HK-2 (cell line): ENCODE data around the gene DCTPP1.

ENCODE experiments used
- DNase-seq: peaks from one replicate; pipeline ENCODE4 v3.0.0-alpha.2; 2018; ENCODE audit not compliant: unreplicated experiment

Gene DCTPP1

DNA sequence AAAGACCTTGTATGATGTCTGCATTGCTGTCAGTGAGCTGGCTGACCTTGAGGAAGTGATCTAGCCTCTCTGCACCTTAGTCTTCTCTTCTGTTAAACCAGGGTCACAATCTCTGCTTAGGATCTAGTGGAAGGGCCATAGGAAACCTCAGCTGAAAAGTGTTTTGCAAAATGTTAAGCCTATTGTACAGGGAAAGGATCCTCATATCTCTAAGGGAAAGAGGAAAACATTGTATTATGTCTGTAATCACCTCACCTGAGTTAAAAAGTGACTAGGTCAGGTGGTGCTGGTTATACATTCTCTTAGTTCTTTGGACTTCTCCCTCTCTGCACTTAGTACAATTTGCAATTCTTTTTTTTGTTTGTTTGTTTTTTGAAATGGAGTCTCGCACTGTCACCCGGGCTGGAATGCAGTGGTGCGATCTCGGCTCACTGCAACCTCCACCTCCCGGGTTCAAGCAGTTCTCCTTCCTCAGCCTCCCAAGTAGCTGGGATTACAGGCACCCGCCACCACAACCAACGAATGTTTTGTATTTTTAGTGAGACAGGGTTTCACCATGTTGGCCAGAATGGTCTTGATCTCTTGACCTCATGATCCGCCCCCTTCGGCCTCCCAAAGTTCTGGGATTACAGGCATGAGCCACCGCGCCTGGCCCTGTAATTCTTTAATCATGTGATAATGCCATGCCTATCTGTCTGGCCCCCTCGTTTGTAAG is 17.8 kb upstream of the DCTPP1 start:
- DNase-seq = no peak

DNA sequence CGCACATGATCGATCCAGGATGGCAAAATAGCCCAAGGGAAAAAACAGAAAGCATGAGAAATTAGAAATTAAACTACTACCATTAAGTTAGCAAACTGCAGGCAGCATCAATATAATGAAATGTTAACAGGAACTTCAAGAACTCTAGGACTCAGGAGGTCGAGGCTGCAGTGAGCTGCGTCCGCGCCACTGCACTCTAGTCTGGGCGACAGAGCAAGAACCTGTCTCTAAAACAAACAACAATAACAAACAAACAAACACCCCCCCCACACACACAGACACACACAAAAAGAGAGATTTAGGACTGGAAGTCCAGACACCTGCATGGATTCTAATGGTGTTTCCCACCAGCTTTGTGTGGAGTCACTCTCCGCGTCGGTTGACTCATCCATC is 16.4 kb upstream of the DCTPP1 start:
- no peak for DNase-seq

DNA sequence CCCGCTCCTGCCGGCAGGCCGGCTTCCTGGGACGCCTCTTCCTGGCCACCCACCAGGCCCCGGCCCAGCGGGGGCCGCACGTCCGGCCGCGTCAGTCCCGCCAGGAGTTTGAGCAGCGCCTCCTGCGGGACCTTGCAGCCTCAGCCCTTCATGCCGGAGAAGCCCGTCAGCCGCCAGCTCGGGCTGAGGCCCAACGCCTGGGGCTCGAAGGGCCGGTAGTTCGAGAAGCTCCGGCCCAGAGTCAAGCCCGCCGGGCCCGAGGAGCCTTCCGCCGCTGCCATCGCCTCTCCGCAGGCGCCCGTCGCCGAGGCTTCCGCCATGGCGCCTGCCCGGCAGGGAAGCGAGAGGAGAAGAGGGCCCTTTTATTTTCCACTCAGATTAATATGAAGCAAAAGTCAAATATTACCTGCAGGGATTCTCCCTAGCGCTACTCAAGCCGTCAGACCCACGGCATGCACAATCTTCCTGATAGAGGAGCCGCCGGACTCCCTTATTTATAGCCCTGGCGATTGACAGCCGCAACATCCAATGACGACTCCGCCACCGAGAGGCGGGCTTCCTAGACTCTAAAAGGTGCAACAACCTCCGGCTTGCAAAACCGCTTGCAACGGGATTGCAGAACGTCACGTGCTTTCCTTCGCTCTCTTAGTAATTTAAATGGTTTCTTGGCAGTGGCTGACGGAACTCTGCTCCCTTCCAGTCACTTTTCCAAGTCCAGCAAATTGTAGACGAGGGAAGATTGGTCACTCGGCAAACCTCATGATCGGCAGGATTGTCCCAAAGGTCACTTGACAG is 15.8 kb upstream of the DCTPP1 start, which contains the start of gene SEPHS2:
Gene SEPHS2, minus strand, starts transcription at position 467 of the 795 bp plus-strand sequence. Its CDS starts 147 bp downstream, at position 320.
- DNase-seq = peak; percentile 93

DNA sequence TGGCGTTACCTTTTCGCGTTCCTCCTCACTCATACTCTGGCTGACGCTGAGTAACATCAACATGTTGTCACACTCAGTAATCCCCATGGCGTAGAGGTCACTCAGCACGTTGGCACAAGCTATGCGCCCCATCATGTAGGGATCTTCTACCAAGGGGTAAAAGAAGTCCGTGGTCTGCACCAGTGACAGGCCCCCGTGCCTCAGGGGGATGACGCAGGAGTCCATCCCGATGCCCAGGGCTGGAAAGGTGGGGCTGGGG is 15.2 kb upstream of the DCTPP1 start:
- DNase-seq = no peak

DNA sequence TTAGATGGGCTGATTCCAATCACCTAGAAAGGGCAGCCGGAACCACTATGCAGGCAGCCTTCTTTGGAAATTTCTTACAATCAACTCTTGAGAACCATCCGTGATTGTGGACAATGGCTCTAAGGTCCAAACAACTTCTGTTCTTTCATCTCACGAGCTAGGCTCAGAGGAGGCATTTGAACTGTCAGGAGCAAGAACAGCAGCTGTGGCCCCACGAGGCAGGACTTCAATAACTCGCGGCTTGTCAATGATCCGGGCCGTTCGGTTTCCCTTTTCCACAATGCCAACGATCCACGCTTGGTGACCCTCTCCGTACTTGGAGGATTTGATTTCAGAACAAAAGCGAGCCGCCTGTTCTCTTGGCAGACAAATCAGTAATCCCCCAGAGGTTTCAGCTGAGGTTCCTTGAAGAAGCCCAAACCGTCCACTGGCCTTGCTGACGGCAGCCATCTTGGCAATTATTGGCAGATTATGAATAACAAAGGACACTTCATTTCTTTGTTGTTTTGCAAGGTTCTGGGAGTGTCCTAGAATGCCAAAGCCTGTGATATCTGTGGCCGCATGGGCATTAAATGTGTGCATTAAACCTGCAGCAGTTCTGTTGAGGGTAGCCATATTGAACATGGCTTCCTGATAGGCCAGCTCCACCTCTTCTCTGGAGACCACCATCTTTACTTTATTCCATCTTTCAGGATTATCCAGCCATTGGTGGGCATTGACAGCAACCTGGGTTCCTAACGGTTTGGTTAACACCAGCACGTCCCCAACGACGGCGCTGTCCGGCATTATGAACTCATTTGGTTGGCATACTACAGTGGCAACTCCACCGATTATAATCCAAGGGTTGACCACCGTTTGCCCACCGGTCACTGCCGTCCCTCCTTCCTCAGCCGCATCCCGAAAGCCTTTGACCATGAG is 14.7 kb upstream of the DCTPP1 start:
- no peak for DNase-seq

DNA sequence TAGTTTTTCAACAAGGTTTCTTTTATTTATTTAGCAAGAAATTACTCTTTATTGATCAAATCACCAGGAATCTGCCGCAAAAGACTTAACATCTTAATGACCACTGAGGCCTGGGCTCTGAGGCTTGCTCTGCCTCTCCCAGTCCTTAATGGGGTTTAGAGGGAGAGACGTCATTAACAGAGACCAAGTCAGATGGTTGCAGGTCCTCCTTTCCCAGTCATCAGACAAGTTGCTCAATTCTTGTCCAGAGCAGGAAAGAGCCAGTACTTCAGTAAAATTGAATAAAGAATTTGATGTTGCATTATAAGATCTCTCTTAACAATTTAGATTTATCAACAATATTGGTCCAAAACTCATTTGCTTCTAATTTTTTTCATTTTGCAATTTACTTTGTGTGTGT is 13.8 kb upstream of the DCTPP1 start:
- DNase-seq = no peak

DNA sequence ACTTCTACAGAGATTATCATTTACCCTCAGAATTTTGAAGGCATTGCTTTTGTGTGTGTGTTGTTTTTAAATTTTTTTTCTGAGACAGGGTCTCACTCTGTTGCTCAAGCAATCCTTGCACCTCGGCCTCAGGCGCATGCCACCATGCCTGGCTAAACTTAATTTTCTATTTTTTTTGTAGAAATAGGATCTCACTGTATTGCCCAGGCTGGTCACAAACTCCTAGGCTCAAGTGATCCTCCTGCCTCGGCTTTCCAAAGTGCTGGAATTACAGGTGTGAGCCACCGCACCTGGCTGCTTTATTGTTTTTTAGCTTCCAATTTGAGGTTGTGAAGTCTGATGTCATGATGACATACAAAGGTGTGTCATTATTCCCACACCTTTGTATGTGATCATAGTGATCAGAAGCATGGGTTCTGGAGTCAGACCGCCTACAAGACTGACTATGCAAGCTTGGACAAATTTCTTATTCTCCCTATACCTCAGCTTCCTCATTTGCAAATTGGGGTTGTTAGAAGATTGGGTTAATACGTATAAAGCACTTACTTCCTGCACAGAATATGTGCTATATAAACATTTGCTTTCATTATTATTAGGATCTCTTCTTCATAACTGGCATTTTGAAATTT is 10.0 kb upstream of the DCTPP1 start:
- no peak for DNase-seq

DNA sequence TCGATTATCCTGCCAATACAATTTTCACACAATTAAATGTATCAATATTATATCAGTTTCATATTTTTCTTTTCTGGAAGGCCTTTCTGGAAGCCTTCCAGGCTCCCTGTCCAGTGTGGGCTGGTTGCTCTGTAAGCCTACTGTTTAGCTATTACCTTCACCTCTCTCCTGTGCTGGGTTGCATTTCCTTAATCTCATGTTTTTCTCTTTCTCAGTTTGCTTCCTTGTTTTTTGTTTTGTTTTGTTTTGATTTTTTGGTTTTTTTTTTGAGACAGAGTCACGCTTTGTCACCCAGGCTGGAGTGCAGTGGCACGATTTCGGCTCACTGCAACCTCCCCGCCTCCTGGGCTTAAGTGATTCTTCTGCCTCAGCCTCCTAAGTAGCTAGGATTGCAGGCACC is 9.0 kb upstream of the DCTPP1 start:
- no peak for DNase-seq

DNA sequence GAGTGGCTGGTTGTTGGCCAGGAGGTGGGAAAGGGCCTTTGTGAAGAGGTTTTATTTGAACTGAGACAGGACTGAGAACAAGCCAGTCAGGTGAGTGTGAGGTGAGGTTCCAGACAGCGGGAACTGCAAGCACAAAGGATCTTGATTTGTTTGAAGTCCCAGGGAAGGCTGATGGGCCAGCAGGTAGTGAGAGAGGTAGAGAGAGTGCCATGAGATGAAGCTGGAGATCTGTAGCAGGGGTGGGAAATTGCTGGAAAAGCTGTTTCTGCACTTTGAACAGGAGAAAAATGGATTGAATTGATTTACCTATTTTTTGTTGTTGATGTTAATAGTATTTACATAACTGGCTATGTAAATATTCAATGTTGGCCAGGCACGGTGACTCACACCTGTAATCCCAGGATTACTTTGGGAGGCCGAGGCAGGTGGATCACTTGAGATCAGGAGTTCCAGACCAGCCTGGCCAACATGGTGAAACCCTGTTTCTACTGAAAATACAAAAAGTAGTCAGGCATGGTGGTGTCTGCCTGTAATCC is 7.7 kb upstream of the DCTPP1 start:
- no peak for DNase-seq

DNA sequence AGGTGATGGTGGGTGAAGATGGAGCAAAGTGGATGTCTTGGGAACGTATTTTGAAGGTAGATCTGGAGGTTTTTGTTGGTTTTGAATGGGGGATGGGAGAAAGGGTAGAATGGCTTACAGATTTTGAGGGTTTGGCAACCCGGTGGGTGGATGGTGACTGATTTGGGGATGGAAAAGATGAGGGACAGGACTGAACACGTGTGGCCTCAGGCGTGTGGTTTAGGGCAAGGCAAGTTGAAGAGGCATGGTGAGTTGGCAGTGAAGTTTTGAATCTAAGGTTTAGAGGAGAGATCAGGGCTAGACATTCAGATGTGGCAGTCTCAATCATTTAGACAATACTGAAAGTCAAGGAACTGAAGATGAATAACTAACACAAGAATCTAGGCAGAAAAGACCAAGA is 5.0 kb upstream of the DCTPP1 start:
- no peak for DNase-seq

DNA sequence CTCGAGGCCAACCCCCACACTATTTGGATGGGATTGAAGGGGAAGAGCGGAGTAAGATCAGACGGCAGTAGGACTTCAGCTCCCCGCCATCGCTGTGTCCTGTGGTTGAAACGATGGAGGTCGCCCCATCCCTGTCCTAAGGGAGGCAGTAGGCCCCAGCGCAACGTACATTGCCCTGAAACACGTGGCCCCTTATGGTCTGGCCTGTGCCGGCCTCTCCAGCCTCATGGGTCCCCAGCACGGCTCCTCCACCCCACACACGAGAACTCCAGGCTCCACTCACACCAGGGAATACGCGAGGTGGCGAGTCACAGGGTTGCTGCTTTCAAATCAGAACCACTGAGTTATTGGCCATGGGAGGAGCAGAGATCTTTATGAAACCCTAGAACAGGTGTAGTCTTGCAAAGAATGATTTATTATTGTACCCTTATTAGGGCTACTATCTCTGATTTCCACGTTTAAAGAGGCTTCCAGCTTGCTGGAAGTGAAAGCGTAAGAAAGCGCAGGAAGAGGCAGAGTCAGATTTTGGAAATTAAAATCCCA is 669 bp upstream of the DCTPP1 start:
- no peak for DNase-seq

DNA sequence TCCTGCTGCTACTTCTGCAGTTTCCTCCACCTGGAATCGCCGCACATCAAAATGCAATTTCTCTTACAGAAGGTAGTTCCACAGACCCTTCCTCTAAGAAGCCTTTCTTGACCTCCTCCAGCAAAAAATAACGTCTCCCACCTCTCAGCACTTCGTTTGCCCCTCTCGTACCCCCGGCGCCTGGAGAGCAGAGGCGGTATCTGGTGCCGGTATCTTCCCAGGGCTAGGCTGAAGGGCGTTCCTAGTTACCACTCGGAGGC is 482 bp downstream of the DCTPP1 start:
- DNase-seq = no peak

DNA sequence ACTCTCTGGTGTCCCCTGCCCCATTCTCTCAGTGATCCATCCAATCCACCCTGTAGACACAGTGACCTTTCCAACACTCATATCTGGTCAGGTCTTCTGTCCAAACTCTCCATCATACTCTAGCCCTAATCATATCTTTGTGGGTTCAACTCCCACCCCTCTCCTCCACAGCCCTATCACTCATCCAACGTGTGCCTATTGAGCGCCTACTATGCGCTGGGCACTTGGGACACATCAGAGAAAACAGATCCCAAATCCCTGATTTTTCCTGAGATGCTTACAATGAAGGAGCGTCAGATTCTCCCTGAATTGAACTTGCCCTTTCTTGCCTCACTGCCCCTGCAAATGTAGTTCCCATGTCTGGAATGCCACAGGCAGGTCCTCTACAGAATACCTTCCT is 1.8 kb downstream of the DCTPP1 start:
- DNase-seq = no peak

DNA sequence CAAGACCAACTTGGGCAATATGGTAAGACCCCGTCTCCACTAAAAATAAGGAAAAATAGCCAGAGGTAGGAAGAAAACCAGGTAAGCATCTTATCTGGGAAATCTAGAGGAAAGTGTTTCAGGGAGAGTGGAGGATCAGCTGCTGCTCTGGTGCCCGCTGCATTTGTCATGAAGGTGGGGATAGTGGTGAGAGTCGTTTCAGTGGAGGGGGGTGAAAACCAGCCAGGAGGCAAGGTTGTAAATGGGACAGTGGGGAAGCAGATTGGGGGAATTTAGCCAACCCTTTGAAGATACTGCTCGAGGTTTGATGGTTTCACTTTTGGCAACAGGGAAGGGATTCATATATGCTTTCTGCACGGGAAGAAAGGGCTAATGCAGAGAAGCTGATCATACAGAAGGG is 8.8 kb downstream of the DCTPP1 start:
- DNase-seq = no peak

DNA sequence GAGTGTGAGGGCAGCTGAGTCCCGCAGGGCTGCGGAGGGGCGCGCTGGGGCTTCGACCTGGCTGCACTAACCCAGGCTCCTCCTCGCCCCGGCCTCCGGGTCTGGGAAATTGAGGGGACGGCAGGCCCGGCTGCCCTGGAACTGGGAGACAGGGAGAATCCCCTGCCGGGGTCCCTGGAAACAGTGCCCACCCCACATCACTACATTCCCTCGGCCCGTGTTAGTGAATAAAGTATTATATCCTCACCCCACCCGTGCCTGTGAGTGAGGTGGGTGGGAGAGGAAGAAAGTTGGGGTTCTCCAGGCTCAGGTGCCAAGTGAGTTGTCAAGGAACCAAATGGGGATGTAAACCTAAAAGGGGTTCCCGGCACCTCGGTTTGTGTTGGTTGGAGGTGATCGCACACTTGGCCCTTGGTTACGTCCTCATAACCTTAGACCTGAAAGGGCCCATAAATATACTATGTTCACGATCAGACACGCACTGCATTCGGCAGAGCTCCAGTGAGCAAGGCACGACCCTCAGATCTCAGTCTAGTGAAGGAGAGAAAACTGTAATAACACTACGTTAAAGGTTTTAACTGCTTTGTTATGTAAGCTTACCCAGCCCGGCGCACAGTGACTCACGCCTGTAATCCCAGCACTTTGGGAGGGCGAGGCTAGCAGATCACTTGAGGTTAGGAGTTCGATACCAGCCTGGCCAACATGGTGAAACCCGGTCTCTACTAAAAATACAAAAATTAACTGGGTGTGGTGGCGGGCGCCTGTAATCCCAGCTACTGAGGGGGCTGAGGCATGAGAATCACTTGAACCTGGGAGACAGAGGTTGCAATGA is 11.3 kb downstream of the DCTPP1 start:
- DNase-seq = no peak

DNA sequence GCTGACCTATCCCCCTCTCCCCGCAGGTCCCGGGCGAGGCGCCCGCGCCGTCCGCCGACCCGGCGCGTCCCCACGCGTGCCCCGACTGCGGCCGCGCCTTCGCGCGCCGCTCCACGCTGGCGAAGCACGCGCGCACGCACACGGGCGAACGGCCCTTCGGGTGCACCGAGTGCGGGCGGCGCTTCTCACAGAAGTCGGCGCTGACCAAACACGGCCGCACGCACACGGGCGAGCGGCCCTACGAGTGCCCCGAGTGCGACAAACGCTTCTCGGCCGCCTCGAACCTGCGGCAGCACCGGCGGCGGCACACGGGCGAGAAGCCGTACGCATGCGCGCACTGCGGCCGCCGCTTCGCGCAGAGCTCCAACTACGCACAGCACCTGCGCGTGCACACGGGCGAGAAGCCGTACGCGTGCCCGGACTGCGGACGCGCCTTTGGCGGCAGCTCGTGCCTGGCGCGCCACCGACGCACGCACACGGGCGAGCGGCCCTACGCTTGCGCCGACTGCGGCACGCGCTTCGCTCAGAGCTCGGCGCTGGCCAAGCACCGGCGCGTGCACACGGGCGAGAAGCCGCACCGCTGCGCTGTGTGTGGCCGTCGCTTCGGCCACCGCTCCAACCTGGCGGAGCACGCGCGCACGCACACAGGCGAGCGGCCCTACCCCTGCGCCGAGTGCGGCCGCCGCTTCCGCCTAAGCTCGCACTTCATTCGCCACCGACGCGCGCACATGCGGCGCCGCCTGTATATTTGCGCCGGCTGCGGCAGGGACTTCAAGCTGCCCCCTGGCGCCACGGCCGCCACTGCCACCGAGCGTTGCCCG is 12.1 kb downstream of the DCTPP1 start:
- DNase-seq = no peak

DNA sequence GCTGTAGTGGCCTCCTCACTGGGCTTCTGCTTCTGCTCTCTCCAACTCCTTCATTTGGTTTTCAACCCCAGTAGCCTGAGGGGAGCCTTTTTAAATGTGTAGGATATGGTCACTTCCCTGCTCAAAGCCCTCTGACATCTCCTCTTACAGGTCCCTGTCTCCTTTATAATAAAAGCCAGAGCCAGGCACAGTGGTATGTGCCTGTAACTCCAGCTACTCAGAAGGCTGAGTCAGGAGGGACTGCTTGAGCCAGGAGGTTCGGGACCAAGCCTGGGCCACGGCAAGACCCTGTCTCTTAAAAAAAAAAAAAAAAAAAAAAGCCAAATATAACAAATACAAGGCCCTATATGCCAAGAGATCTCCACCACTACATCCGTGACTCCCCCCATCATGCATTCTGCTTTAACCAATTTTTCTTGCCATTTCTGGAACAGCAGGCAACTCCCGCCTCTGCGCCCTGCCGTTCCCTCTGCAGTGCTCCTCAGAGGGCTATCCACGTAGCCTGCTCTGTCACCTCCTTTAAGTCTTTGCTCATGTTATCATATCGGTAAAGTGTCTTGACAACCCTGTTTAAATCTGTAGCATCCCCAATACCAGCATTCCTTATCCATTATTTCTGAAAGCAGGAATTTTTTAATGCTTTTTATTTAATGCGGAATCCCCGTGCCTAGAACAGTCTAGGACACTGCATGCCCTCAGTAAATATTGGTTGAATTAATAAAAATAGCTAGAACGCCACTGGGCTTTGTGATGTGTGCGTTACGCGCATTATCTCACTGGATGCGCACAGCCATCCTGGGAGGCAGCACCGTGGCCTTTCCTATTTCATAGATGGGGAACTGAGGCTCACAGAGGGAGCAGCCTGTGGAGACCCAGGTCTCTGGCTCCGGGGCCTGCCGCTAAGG is 13.0 kb downstream of the DCTPP1 start:
- no peak for DNase-seq

DNA sequence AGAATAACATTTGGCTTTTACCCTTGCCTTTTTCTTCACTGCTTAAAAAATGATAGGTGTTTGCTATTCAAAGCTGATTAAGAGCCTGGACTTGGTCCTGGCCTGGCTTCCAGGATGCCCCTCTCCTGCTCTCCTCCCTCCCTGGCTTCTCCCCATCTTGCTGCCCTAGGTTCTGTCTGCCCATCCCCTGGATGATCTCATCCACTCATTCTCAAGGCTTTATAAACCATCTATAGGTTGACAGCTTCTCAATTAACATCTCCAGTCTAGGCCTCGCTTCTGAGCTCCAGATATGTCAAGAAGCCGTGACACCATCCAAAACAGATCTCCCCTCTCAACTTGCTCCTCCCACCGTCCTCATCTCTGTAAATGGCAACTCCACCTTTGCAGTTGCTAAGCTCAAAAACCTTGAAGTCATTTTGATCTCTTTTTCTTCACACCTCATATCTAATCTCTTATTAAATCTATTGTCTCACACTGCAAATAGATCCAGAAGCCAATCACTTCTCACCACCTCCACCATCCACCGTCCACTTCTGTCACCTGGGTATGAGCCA is 13.7 kb downstream of the DCTPP1 start:
- DNase-seq = no peak

DNA sequence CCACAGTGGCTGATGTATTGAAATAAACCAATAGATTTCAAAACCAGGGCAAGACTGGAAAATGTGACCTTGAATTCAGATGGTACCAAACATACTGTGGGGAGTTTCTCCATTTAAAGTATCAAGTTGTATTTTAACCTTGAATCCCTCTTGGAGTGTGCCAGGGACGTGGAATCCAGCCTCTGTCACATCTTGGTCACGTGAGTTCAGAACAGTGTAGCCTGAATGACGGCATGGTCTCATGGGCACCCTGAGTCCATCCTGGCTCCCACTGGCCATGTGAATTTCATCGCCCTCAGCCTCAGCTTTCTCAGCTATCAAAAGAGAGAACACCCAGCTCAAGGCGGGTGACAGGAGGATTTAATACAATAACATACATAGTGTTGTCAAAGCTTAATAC is 15.7 kb downstream of the DCTPP1 start:
- DNase-seq = no peak
